ENCODE data around the gene KDF1. TPM values are rescaled to one million over a fixed set of nuclear protein-coding genes. Genes with fewer than 3 reads are reported as not detected.

Gene KDF1
- total and polyA plus RNA-seq, 2 experiments from 2014 or later: 13.6 to 21.1 TPM

DNA sequence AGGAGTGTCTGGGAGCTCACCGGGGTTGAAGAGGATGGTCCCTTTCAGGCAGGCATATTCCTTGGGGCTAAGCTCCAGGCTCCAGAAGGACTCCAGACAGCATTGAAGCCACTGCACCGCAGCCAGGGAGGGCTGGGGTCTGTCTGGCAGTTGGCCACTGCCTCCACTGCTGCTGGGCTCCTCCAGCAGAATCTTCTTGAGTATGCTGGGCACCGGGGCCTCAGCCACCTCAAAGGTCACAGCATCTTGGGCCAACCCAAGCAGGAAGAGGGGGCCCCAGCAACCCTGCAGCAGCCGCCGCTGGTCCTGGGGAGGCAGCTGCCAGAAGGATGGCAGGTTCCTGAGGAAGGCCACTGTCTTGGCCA, 46.9 kb downstream of the KDF1 start:
- Mint-ChIP-seq H3K4me3 (no peak overlapping the region), H3K4me1 (no peaks in the 10 kb centered on the region), H3K27me3 (ENCODE audit: insufficient read depth, low read depth, poor library complexity) (peaks cover 8% of the 10 kb centered on the region), H3K36me3 (ENCODE audit: low read depth) (no peaks in the 10 kb centered on the region), H3K9me3 (no peaks in the 10 kb centered on the region), H3K27ac (no peak overlapping the region)
- no peaks in the 10 kb centered on the region for H3K4me1 ChIP-seq (ENCODE audit: insufficient read depth)
- no peak overlapping the region for H2AFZ ChIP-seq
- H3K4me3 ChIP-seq: no peak overlapping the region
- no peaks in the 10 kb centered on the region for H3K36me3 ChIP-seq (ENCODE audit: insufficient read depth)
- ATAC-seq: no peak
- no peak overlapping the region for H3K4me2 ChIP-seq
- H3K27ac ChIP-seq (ENCODE audit: low read depth): no peak overlapping the region
- H3K79me2 ChIP-seq (replicated peaks; ENCODE audit: insufficient read depth): no peaks in the 10 kb centered on the region
- H3K9me2 ChIP-seq (ENCODE audit: insufficient read depth): no peaks in the 10 kb centered on the region
- H4K20me1 ChIP-seq (replicated peaks; ENCODE audit: insufficient read depth): no peaks in the 10 kb centered on the region; the same call in 1 of the 2 replicates
- no peaks in the 10 kb centered on the region for H3K27me3 ChIP-seq (ENCODE audit: insufficient read depth)
- DNase-seq (ENCODE audit: low spot score): no peak
- no peaks in the 10 kb centered on the region for H3F3A ChIP-seq (replicated peaks; ENCODE audit: low read depth)
- TF ChIP-seq EZH2 (IDR thresholded peaks at IDR 0.05; ENCODE audit: low read depth, unreplicated experiment): no peak
- TF ChIP-seq CREB1 (CRISPR knock-in tag; IDR thresholded peaks at IDR 0.05; ENCODE audit: low read depth): no peak
- TF ChIP-seq, protein P1, sequence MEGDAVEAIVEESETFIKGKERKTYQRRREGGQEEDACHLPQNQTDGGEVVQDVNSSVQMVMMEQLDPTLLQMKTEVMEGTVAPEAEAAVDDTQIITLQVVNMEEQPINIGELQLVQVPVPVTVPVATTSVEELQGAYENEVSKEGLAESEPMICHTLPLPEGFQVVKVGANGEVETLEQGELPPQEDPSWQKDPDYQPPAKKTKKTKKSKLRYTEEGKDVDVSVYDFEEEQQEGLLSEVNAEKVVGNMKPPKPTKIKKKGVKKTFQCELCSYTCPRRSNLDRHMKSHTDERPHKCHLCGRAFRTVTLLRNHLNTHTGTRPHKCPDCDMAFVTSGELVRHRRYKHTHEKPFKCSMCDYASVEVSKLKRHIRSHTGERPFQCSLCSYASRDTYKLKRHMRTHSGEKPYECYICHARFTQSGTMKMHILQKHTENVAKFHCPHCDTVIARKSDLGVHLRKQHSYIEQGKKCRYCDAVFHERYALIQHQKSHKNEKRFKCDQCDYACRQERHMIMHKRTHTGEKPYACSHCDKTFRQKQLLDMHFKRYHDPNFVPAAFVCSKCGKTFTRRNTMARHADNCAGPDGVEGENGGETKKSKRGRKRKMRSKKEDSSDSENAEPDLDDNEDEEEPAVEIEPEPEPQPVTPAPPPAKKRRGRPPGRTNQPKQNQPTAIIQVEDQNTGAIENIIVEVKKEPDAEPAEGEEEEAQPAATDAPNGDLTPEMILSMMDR (conservative IDR thresholded peaks at IDR 0.05; ENCODE audit: low read depth in 2 of 2): no peak
- TF ChIP-seq EZH2phosphoT487 (IDR thresholded peaks at IDR 0.05; ENCODE audit: unreplicated experiment): no peak
- TF ChIP-seq STAT1 (IDR thresholded peaks at IDR 0.05; ENCODE audit: unreplicated experiment): no peak
- no peak for TF ChIP-seq NANOG (IDR thresholded peaks at IDR 0.05; ENCODE audit: borderline replicate concordance)
- TF ChIP-seq POLR2AphosphoS5 (IDR thresholded peaks at IDR 0.05; ENCODE audit: low read depth): no peak
- TF ChIP-seq, protein P2, sequence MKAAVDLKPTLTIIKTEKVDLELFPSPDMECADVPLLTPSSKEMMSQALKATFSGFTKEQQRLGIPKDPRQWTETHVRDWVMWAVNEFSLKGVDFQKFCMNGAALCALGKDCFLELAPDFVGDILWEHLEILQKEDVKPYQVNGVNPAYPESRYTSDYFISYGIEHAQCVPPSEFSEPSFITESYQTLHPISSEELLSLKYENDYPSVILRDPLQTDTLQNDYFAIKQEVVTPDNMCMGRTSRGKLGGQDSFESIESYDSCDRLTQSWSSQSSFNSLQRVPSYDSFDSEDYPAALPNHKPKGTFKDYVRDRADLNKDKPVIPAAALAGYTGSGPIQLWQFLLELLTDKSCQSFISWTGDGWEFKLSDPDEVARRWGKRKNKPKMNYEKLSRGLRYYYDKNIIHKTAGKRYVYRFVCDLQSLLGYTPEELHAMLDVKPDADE (IDR thresholded peaks at IDR 0.05): no peak
- TF ChIP-seq, protein P3, sequence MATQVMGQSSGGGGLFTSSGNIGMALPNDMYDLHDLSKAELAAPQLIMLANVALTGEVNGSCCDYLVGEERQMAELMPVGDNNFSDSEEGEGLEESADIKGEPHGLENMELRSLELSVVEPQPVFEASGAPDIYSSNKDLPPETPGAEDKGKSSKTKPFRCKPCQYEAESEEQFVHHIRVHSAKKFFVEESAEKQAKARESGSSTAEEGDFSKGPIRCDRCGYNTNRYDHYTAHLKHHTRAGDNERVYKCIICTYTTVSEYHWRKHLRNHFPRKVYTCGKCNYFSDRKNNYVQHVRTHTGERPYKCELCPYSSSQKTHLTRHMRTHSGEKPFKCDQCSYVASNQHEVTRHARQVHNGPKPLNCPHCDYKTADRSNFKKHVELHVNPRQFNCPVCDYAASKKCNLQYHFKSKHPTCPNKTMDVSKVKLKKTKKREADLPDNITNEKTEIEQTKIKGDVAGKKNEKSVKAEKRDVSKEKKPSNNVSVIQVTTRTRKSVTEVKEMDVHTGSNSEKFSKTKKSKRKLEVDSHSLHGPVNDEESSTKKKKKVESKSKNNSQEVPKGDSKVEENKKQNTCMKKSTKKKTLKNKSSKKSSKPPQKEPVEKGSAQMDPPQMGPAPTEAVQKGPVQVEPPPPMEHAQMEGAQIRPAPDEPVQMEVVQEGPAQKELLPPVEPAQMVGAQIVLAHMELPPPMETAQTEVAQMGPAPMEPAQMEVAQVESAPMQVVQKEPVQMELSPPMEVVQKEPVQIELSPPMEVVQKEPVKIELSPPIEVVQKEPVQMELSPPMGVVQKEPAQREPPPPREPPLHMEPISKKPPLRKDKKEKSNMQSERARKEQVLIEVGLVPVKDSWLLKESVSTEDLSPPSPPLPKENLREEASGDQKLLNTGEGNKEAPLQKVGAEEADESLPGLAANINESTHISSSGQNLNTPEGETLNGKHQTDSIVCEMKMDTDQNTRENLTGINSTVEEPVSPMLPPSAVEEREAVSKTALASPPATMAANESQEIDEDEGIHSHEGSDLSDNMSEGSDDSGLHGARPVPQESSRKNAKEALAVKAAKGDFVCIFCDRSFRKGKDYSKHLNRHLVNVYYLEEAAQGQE (IDR thresholded peaks at IDR 0.05; ENCODE audit: unreplicated experiment): no peak
- no peak for TF ChIP-seq JUNB (IDR thresholded peaks at IDR 0.05; ENCODE audit: unreplicated experiment)
- TF ChIP-seq ZNF114 (CRISPR knock-in tag; IDR thresholded peaks at IDR 0.05): no peak
- TF ChIP-seq, protein P4, sequence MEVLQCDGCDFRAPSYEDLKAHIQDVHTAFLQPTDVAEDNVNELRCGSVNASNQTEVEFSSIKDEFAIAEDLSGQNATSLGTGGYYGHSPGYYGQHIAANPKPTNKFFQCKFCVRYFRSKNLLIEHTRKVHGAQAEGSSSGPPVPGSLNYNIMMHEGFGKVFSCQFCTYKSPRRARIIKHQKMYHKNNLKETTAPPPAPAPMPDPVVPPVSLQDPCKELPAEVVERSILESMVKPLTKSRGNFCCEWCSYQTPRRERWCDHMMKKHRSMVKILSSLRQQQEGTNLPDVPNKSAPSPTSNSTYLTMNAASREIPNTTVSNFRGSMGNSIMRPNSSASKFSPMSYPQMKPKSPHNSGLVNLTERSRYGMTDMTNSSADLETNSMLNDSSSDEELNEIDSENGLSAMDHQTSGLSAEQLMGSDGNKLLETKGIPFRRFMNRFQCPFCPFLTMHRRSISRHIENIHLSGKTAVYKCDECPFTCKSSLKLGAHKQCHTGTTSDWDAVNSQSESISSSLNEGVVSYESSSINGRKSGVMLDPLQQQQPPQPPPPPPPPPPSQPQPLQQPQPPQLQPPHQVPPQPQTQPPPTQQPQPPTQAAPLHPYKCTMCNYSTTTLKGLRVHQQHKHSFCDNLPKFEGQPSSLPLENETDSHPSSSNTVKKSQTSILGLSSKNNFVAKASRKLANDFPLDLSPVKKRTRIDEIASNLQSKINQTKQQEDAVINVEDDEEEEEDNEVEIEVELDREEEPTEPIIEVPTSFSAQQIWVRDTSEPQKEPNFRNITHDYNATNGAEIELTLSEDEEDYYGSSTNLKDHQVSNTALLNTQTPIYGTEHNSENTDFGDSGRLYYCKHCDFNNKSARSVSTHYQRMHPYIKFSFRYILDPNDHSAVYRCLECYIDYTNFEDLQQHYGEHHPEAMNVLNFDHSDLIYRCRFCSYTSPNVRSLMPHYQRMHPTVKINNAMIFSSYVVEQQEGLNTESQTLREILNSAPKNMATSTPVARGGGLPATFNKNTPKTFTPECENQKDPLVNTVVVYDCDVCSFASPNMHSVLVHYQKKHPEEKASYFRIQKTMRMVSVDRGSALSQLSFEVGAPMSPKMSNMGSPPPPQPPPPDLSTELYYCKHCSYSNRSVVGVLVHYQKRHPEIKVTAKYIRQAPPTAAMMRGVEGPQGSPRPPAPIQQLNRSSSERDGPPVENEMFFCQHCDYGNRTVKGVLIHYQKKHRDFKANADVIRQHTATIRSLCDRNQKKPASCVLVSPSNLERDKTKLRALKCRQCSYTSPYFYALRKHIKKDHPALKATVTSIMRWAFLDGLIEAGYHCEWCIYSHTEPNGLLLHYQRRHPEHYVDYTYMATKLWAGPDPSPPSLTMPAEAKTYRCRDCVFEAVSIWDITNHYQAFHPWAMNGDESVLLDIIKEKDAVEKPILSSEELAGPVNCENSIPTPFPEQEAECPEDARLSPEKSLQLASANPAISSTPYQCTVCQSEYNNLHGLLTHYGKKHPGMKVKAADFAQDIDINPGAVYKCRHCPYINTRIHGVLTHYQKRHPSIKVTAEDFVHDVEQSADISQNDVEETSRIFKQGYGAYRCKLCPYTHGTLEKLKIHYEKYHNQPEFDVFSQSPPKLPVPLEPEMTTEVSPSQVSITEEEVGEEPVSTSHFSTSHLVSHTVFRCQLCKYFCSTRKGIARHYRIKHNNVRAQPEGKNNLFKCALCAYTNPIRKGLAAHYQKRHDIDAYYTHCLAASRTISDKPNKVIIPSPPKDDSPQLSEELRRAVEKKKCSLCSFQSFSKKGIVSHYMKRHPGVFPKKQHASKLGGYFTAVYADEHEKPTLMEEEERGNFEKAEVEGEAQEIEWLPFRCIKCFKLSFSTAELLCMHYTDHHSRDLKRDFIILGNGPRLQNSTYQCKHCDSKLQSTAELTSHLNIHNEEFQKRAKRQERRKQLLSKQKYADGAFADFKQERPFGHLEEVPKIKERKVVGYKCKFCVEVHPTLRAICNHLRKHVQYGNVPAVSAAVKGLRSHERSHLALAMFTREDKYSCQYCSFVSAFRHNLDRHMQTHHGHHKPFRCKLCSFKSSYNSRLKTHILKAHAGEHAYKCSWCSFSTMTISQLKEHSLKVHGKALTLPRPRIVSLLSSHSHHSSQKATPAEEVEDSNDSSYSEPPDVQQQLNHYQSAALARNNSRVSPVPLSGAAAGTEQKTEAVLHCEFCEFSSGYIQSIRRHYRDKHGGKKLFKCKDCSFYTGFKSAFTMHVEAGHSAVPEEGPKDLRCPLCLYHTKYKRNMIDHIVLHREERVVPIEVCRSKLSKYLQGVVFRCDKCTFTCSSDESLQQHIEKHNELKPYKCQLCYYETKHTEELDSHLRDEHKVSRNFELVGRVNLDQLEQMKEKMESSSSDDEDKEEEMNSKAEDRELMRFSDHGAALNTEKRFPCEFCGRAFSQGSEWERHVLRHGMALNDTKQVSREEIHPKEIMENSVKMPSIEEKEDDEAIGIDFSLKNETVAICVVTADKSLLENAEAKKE (CRISPR knock-in tag; IDR thresholded peaks at IDR 0.05): no peak
